ENCODE data around the gene JPT2.
A peak's percentile ranks its signal among the peaks of the same experiment; 100 is the strongest.

The JPT2 gene, protein sequence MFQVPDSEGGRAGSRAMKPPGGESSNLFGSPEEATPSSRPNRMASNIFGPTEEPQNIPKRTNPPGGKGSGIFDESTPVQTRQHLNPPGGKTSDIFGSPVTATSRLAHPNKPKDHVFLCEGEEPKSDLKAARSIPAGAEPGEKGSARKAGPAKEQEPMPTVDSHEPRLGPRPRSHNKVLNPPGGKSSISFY

GRCh38 chr16:1677942-1678499 is at the start of gene JPT2:
JPT2 (plus strand) TSS chr16:1678279; CDS start chr16:1678313, 34 bp downstream.
- peak; percentile 94 for DNase-seq (ENCODE audit: low read depth)

DNA sequence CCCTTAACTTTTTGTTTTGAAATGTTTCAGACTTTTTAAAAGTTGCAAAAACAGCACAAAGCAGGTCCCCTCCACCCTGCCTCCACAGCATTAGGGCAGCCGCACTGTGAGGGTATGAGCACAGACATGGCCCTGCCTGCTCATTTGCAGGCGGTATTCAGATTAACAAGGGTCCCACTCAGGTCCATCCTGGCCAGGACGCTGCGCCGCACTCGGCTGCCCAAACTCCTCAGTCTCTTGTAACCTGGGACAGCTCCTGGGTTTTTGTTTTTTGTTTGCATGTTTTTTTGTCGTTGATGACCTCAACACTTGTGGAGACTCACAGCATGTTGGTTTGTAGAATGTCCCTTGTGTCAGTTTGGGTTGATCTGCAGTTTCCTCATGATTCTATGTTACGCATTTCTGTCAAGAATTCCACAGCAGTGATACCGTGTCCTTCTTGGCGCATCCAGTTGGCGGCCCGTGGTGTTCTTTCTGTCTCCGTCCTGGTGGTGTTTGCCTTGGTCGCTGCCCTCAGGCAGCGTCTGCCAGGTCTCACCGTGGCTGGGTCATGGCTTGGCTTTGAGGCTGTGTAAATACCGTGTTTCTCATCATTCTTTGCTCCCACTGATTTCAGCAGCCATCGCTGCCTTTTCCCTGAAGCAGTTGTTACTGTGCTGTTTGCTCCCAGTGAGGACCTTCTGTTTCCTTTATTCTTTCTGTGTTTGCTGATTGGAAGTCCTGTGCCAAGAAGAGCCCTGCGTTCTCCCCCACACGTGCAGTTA is 47.4 kb upstream of the JPT2 start:
- DNase-seq (ENCODE audit: low read depth) = no peak

GRCh38 chr16:1631230-1631629 is 46.8 kb upstream of the JPT2 start:
- no peak for DNase-seq (ENCODE audit: low read depth)

DNA sequence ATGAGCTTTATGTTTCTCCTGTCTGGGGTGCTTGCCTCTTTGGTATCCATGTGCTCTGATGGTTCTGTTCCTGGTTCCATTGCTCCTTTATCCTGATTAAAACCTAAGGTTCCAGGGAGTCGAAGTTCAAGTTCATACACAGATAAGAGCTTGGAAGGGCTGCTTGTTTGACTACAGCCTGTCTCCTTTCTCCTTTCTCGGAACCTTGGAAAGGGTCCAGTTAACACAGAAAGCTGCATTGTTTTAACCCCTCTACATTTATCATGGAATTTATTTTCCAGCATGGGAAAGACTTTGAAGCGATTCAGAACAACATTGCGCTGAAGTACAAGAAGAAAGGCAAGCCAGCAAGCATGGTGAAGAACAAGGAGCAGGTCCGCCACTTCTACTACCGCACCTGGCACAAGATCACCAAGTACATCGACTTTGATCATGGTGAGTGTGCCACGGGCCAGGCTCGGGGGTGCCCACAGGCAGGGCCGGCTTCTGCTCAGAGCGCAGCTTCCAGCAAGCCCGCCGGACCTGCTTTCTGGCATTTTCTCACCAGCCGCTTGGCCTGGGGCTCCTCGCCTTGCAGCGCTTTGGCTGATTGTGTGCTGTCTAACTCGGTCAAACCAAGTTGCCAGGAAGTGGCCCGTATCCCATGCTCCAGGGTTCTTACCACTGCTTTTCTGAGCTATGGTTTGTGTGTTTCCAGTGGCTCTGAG is 46.0 kb upstream of the JPT2 start:
- no peak for DNase-seq (ENCODE audit: low read depth)

- no peak for DNase-seq (ENCODE audit: low read depth)
Observed at GRCh38 chr16:1632638-1632970, 45.5 kb upstream of the JPT2 start.

- no peak for DNase-seq (ENCODE audit: low read depth)
Observed at GRCh38 chr16:1633310-1633709, 44.8 kb upstream of the JPT2 start.

DNA sequence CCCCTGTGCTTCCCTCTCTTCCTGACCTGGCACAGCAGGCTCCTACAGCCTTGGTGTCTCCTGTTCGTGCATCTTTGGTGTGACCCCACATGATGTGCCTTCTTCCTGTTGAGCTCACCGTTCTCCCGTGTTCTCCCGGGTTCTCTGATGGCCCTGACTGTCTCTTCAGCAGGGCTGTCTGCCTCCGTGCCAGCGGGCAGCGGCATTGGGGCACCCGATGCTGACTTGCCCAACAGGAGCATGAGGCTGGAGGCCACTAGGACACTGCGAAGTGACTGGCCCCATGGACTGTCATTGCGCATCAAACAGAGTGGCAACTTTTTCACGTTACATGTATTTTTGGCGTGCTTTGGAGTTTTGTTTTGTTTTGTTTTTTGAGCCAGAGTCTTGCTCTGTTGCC is 43.5 kb upstream of the JPT2 start:
- DNase-seq (ENCODE audit: low read depth) = no peak

DNA sequence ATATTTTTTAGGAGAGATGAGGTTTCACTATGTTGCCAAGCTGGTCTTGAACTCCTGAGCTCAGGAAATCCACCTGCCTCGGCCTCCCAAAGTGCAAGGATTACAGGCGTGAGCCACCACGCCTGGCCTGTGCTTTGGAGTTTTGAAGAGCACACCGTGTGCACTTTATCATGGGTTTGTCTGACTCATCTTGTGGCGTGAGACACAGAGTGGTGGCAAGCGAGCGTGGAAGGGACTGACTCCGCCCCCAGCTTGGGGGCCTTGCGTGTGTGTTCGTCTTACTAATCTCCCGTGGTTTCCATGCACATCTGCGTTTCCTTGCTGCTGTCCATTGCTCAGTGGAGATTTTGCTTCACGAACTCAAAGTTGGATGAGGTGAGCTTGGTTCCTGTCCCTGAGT is 43.0 kb upstream of the JPT2 start:
- peak; percentile 69 for DNase-seq (ENCODE audit: low read depth)

DNA sequence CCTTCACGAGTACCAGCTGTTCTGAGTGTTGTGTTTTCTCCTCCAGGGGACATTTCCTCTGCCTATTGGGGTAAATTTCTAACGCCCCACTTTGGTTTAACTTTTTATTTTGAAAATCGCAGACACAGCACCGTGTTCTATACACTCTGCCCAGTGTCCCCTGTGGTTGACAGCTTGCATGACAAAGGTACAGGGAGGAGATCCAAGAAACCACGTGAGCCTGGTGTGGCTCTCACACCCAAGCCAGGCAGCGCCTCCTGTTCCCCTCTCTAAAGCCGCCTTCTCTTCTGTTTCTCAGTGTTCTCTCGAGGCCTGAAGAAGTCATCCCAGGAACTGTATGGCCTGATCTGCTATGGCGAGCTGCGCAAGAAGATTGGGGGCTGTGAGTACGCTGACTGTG is 40.6 kb upstream of the JPT2 start:
- DNase-seq (ENCODE audit: low read depth) = no peak

GRCh38 chr16:1638757-1639156 is 39.3 kb upstream of the JPT2 start:
- DNase-seq (ENCODE audit: low read depth) = no peak

- peak; percentile 8 for DNase-seq (ENCODE audit: low read depth)
Observed at GRCh38 chr16:1639282-1639681, 38.8 kb upstream of the JPT2 start.

DNA sequence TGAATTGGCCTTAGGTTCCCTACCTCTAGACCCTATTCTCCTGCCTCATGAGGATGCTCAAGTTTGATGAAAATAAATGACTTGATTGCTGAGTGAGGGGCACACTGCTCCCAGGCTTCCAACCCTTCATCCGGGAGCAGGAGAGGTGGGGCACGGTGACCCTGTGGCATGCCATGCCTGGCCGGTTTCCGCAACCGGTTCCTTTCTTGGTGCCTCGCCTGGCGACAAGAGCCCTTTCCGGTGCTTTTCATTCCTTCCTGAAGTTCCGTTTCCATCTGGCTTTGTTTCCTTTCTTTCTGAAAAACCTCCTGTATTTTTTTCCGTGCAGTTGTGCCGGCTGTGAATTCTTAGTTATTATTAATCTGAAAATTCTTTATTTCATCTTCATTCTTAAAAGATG is 38.2 kb upstream of the JPT2 start:
- DNase-seq (ENCODE audit: low read depth) = no peak

DNA sequence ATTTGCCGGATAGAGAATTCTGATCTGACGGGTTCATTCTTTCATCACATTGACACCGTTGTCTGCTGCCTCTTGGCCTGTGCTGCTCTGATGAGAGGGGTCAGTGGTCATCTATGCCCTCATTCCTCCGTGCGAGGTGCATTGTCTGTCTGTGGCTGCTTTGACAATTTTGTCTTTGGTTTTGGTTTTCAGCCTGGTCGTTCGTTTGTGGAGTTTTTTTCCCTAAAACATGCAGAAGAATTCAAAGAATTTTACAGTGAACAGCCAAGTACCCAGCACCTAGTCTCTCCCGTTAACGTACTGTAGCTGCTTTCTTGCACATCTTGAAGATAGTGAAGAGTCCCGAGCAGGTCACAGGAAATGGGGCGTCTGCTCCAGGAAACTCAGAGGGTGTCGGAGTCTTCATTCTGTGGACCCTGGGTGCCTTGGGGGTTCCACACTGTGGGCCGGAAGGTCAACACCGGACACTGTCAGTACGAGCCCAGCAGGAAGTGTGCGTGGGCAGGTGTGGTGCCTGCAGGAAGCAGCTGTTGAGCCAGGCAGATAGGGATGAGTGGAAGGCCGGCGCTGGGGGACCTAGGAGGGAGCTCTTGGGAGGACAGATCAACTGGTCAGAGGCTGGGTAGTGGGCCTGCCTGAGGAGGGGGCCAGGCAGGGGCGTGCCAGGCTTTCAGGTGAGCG is 37.7 kb upstream of the JPT2 start:
- DNase-seq (ENCODE audit: low read depth) = peak; percentile 4

- no peak for DNase-seq (ENCODE audit: low read depth)
Observed at GRCh38 chr16:1641261-1641660, 36.8 kb upstream of the JPT2 start.

- no peak for DNase-seq (ENCODE audit: low read depth)
Observed at GRCh38 chr16:1642148-1642547, 35.9 kb upstream of the JPT2 start.

GRCh38 chr16:1642753-1643152 is 35.3 kb upstream of the JPT2 start:
- no peak for DNase-seq (ENCODE audit: low read depth)

GRCh38 chr16:1643521-1643920 is 34.6 kb upstream of the JPT2 start:
- DNase-seq (ENCODE audit: low read depth) = no peak

GRCh38 chr16:1645914-1646525 is 32.1 kb upstream of the JPT2 start:
- DNase-seq (ENCODE audit: low read depth) = peak; percentile 64

- no peak for DNase-seq (ENCODE audit: low read depth)
Observed at GRCh38 chr16:1647856-1648255, 30.2 kb upstream of the JPT2 start.

DNA sequence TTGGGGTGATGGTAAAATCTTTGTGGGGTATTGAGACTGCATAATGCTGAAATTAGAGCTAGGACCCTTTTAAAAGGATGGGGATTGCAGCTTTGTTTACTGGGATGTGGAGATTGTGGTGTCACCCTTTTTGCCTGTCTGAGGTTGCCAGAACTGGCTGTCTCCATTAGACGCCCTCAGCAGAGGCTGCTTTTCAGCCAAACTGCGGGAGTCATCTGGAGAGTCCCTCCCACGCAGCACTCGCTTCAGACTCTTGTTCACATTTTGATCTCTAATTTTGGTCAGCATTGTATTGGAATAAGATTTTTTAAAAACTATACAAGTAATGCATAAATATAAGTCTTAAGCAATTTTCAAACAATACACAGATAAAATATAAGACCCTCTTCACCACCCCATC is 27.9 kb upstream of the JPT2 start:
- no peak for DNase-seq (ENCODE audit: low read depth)

GRCh38 chr16:1651094-1651973 is 26.7 kb upstream of the JPT2 start:
- DNase-seq (ENCODE audit: low read depth) = peak; percentile 6
